NCI-H2107 treated with DMSO at 0.1 percent for 48 hours (cell line): ENCODE data around the gene ATP4B.

Source experiments
- DNase-seq: peaks from one replicate; lab custom pipeline; 2025; ENCODE audit not compliant: unreplicated experiment; lab: John Stamatoyannopoulos, UW

ATP4B gene

DNA sequence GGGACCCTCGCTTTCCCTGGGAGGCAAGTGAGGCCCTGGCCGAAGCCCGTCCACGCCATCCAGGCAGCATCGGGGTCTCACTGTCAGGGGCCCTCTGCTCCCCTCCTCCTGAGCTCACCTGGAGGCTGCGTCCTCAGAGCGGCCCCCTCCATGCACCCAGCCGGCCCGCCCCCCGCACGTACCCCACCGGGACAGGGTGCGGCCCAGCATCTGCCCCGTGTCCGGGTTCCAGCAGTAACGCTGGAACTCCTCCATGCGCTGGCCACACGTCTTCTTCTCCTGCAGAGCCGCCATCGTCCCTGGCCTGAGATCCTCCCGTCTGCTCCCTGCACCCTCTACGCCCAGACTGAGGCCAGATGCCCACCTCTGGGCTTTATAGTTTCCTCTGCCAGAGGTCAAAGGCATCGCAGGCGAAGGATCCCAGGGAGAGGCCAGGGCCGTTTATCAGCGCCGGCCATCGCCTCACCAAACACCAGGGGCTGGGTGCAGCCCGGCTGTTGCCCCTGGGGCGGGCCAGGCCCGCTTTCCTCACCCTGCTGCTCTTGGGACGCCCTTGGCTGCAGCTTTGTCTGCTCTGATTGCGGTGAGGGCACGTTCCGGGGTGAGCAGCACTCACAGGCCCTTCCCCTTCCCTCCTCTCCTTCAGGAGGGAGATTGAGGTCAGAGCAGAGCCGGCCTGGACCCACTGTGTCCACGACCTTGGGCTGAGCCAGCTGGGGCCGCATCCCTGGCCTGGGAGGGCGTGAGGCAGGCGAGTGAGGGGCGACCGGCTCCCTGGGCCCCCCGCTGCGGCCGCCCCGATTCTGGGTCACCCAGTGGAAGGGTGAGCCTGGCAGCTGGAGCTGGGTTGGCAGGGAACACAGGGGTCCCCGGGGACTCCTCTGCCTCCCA, at the start of gene ATP4B:
ATP4B (minus strand) TSS at position 348 of the 891 bp plus-strand sequence; CDS start at position 294, 54 bp downstream.
- no peak for DNase-seq

DNA sequence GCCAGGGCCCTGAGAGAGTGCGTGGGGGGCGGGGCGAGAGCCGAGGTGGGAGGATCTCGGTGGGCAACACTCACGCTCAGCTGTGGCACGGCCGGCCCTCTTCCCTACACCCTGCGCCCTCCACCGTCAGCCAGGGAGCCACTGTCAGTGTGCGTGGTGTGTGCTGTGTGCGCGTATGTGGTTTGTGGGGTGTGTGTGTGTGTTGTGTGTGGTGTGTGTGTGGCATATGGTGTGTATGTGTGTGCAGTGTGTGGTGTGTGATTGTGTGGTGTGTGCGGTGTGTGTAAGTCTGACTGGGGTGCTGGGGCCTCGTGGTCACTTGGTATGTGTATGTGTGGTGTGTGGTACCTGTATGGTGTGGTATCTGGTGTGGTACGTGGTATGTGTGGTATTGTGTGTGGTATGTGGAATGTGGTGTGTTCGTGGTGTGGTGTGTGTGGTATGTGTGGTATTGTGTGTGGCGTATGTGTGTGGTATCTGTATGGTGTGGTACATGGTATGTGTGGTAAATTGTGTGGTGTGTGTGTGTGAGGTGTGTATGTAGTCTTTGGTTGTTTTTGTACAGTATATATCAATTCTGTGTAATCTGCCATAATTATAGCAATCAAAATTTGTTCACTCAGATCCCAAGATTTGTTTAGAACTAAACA, 14.1 kb upstream of the ATP4B start:
- DNase-seq, result no peak

DNA sequence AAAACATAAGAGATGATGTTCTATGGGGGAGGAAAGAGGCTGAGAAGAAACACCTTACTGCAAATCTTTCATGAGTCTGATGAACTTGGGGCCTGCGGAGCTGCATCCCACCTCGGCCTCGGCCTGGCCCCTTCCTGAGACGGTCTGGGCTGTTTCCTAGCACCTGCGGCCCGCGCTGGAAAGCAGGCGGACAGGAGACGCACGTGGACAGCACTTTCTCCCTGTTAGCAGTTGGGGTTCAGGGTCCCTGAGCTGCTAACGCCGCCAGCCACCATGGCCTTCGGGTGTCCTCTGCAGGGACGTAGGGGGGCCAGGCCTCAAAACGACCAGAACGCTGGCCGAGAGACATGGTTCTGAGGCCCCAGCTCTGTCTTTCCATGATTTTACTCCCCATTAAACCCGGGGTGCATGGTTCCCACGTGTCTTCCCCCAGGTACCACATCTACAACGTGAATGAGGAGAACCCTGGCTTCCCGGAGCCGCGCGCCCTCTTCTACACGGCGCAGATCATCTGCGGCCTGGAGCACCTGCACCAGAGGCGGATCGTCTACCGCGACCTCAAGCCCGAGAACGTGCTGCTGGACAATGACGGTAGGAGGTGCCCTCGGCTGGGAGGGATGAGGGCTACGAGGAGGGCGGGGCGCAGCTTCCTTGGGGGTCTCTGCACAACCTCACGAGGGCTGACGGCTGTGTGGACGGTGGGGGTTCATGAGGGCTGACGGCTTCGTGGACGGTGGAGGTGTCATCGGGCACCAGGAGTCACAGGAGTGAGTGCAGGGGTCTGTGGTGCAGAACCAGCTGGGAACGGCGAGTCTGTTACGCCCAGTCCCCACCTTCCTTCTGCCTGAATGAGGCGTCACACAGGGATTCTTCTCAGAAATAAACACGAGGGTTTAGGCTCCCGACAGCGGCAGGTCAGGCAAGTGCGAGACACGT, 13.3 kb upstream of the ATP4B start:
- no peak for DNase-seq

DNA sequence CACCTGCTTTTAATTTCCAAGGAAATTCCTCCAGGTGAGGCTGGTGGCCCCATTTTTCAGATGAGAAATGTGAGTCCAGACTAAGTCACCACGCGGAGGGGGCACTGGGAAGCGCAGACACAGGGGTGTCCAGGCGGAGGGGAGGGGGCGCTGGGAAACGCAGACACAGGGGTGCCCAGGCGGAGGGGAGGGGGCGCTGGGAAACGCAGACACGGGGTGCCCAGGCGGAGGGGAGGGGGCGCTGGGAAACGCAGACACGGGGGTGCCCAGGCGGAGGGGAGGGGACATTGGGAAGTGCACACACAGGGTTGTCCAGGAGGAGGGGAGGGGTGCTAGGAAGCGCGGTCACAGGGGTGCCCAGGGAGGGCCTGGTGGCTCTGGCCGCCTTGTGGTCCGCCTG, 12.5 kb upstream of the ATP4B start:
- DNase-seq, result no peak

DNA sequence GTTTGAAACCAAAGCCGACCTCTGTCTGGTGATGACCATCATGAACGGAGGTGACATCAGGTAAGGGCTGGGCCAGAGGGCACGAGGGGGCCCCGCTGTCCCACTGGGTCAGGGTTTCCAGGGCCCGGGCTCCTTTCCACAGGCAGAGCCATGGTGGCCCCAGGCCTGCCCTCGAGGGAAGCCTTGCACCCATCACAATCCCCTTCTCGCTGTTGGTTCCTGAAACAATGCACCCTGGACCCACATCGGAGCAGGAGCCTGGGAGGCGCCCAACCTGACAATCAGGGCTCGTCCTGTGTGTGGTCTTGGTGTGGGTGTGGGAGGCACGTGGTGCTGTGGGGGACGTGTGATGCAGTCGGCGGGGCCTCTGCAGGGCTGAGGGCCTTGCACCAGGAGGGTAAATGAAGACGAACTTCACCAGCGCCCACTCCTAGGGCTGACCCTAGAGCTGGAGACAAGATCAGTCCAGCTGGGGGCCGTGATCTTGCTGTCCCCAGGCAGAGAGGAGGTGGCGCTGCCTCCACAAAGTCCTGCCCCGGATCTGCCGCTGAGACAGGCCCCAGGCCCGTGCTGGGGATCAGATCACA, 11.8 kb upstream of the ATP4B start:
- DNase-seq, result no peak

DNA sequence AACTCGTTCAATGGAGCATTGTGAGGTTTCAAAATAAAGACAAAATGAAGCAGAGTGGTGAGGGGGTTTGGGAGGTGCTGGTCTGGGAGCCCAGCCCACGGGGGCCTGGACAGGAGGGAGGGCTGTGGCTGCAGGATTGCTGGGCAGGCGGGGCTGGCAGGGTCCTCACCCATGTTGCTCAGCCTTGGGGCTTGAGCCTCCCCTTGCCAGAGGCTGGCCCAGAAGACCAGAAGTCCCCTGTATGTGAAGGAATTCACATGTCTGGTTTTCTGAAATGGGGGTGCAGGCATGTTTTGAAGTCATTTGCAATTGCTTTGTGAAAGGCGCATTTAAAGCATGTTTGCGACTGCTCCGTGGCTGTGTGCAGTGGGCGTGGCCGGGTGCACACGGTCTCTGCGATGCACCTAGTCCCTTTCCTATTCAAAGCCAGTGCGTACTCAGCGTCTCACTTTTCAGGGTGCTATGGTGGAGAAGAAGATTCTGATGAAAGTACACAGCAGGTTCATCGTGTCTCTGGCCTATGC, 11.3 kb upstream of the ATP4B start:
- DNase-seq, result no peak

DNA sequence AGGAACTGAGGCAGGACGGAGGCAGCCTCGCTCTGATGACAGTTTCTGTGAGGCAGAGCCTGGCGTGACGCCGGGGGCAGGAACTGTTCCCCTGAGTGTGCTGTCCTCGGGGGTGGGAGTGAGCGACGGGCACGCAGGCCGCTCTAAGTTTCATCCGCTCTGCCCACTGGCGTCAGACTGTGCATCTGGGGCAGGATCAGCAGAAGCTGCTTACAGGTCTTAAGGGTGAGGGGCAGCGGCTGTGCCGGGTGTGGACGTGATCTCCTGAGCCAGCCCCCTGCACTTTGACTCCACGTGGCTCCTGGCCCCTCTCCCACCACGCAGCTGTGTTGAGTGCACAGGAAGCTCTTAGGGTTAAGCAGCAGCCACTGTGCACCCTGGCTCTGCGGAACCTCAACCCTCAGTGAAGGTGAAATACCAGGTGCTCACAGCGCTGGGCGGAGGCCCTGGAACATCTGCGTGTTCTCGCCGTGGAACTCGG, 10.5 kb upstream of the ATP4B start:
- DNase-seq, result no peak

DNA sequence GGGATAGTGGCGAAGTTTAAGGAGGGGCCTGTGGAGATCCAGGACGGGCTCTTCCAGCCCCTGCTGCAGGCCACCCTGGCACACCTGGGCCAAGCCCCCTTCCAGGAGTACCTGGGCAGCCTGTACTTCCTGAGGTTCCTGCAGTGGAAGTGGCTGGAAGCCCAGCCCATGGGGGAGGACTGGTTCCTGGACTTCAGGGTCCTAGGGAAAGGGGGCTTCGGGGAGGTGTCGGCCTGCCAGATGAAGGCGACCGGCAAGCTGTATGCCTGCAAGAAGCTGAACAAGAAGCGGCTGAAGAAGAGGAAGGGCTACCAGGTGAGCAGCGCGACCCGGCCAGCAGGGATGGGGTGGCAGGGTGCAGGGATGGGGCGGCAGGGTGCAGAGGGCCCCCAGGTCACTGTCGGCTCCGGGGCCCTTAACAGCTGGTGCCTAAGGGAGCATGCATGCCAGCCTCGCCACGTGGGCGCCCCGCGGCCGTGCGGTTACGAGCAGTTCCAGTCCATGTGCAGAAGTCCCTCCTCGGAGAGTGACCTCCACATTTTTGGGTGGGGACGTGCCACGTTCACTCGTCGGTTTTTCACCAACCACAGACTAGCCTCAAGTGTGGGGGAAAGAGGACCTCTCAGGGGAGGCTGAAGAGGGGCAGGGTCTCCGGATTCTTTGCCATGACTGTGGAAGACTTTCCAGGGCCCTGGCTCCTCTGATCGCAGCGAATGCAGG, 9.9 kb upstream of the ATP4B start:
- no peak for DNase-seq

DNA sequence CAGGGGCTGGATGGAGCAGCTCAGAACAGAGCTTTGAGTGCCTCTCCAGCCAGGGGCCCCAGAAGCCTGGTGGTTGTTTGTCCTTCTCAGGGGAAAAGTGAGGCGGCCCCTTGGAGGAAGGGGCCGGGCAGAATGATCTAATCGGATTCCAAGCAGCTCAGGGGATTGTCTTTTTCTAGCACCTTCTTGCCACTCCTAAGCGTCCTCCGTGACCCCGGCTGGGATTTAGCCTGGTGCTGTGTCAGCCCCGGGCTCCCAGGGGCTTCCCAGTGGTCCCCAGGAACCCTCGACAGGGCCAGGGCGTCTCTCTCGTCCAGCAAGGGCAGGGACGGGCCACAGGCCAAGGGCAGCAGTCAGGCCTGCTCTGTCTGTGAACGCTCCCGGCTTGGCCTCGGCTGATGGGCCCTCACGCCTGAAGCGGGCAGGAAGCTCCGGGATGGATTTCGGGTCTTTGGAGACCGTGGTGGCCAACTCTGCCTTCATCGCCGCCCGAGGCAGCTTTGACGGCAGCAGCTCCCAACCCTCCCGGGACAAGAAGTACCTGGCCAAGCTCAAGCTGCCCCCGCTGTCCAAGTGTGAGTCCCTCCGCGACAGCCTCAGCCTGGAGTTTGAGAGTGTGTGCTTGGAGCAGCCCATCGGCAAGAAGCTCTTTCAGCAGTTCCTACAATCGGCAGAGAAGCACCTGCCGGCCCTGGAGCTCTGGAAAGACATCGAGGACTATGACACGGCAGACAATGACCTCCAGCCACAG, 9.1 kb upstream of the ATP4B start, which contains the start of gene GRK1:
GRK1 (plus strand) TSS at position 269 of the 751 bp plus-strand sequence; CDS start at position 437, 168 bp downstream.
- no peak for DNase-seq

DNA sequence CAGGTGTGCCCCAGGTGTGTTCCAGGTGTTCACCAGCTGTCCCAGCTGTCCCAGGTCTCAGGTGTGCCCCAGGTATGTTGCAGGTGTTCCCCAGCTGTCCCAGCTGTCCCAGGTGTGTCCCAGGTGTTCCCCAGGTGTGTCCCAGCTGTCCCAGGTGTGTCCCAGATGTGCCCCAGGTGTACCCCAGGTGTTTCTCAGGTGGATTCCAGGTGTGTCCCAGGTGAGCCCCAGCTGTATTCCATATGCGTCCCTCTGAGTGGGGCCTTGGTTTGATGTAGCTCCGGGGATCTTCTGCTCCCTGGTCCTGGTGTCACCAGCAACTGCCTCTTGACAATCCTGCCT, 8.3 kb upstream of the ATP4B start:
- DNase-seq, result no peak

DNA sequence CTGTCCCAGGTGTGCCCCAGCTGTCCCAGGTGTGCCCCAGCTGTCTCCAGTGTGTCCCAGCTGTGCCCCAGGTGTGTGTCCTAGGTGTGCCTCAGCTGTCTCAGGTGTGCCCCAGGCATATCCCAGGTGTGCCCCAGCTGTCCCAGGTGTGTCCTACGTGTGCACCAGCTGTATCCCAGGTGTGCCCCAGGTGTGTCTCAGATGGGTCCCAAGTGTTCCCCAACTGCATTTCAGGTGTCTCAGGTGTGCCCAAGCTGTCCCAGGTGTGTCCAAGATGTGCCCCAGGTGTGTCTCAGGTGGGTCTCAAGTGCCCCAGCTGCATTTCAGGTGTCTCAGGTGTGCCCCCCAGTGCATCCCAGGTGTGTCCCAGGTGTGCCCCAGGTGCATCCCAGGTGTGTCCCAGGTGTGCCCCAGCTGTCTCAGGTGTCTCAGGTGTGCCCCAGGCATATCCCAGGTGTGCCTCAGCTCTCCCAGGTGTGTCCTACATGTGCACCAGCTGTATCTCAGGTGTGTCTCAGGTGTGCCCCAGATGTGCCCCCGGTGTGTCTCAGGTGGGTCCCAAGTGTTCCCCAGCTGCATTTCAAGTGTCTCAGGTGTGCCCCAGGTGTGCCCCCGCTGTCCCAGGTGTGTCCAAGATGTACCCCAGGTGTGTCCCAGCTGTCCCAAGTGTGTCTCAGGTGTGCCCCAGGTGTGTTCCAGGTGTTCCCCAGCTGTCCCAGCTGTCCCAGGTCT, 7.8 kb upstream of the ATP4B start:
- DNase-seq, result no peak

DNA sequence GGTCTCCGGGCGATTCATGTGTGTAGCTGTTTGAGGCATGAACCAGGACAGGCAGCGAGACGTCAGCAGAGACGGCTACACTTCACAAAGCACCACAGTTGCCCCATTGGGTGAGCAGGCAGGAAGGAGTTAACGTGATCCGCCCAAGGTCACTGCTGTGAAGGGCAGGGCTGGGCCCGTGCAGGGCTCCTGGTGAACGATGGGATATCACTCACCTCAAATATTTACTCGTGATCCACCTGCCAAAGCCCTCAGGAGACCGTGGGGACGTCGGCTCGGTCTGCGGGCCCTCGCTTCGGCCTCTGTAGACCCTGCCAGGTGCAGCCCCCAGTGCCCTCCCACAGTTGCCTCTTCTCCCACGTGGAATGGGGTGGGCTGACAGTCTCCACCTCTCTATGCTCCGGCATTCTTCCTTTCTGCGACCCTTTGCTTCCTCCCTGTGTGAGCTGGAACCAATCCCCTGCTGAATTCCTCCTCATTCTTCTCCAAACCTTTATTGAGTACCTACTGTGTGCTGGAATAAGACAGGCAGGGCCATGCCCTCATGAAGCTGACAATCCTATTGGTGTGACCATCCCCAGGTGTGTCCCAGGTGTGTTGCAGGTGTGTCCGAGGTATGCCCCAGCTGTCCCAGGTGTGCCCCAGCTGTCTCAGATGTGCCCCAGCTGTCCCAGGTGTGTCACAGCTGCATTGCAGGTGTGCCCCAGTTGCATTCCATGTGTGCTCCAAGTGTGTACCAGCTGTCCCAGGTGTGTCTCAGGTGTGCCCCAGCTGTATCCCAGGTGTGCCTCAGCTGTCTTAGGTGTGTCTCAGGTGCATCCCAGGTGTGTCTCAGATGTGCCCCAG, 7.0 kb upstream of the ATP4B start:
- DNase-seq, result no peak

DNA sequence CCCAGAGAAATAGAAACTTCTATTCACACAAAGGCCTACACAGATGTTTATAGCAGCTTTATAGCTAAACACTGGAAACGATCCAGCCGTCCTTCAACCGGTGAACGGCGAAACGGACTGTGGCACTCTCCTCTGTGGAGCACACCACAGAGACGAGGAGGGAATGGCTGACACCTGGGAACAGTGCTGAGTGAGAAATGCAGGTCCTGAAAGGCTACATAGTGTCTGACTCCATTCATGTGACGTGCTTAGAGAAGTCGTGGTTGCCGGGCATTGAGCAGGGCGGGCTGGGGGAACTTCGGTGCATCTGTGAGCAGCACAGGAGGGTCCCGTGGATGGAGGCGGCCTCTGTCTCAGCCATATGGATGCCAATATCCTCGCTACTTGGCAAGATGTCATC, 5.9 kb upstream of the ATP4B start:
- DNase-seq, result no peak

DNA sequence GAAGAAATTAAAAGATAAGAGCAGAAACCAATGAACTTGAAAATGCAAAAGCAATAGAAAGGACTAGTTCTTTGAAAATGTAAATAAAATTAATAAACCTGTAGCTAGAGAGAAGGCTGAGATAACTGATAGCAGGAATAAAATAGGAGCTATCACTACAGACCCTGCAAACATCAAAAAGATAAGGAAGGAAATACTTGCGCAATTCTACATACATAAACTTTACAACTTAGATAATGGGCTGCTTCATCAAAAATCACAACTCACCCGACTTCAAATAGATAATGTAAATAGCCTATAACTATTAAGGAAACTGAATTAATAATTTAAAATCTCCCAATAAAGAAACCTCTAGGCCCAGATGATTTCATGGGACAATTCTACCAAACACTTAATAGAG, 3.5 kb upstream of the ATP4B start:
- no peak for DNase-seq

DNA sequence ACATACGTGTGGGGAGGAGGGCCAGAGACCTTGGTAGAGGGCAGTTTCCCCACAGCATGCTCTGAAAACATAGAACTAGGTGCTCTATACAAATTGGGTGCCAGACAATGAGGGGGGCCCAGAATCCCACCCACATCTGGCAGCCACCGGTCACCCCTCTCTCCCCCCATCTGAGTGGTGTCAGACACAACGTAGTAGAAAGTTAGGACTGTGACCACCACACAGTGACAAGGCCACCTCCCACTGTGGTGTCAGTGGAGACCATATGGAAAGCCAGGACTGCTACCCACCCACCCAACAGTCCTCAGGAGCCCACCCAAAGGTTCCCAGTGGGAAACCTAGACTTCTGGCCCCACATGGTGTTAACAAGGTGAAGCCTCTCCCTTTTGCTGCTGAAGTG, 2.1 kb upstream of the ATP4B start:
- no peak for DNase-seq

DNA sequence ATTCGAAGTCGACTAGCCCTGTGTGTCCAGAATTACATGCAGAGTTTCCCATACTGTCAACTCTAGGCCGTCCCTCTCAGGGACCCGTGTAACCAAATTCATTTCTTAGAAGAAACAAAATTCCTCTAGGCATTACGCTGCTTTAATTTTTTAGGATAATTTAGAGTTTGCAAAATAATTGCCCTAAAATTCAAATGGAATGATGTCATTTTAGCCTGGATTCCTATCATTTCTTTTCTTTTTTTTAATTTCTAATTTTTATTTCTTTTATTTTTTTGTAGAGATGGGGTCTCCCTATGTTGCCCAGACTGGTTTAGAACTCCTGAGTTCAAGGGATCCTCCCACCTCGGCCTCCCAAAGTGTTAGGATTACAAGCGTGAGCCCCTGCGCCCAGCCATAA, 1.3 kb upstream of the ATP4B start:
- DNase-seq, result no peak

DNA sequence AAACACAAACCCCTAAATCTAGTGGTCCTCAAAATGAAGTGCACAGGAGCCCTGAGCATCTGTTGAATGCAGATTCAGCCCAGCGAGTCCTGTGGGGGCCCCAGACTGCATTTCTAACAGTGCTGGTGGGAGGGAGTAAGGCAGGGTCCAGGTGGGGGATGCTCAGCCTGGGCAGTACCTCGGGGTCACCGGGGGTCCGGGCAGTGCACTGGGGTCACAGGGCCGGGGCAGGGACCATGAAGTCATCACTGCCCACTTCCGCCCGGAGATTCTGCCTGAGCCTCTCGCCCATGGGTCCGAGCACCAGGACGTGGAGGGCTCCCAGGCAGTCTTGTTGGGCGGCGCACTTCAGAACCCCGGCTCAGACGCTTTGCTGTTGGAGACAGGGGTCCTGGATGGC, 838 bp upstream of the ATP4B start:
- no peak for DNase-seq
